Body of pancreas (tissue), 4 donors: ENCODE results near the gene TENM3.

ENCODE experiments used
- POLR2A ChIP-seq, 3 donors: fragments of 450-650 bp; IDR thresholded peaks; one replicate each; pipeline ENCODE4 v1.6.1; 2016; ENCODE audit warnings: antibody characterized with exemption in 3 of 3, mild to moderate bottlenecking in 2 of 3
- TF ChIP-seq, protein P1 (sequence below), 7 experiments: fragments of 450-650 bp in 4 of 7; fragments of 200-600 bp in 3 of 7; sonication (generic) in 3 of 7; IDR thresholded peaks; one replicate each; pipeline ENCODE4 v1.5.1; 2016 to 2019; ENCODE audit warnings: antibody characterized with exemption in 7 of 7

DNA sequence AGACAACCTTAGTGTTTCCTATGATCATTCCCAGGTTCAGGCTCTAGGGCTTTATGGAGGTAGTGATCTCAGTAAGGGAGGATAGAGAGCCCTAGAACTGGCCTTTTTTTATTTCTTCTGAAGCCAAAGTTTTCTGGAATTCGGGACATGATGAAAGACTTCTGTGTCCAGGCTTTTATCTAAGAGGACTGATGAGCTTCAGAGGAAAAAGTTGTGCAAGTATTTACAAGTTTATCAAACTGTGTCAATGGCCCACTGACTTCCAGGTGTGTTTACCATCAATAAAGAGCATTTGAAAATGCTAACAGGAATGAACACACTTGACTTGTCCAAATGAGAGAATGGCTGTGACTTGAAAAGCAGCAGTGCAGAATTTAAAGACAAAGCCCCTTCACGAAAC lies 419.3 kb downstream of the TENM3 start:
- TF ChIP-seq, protein P1, sequence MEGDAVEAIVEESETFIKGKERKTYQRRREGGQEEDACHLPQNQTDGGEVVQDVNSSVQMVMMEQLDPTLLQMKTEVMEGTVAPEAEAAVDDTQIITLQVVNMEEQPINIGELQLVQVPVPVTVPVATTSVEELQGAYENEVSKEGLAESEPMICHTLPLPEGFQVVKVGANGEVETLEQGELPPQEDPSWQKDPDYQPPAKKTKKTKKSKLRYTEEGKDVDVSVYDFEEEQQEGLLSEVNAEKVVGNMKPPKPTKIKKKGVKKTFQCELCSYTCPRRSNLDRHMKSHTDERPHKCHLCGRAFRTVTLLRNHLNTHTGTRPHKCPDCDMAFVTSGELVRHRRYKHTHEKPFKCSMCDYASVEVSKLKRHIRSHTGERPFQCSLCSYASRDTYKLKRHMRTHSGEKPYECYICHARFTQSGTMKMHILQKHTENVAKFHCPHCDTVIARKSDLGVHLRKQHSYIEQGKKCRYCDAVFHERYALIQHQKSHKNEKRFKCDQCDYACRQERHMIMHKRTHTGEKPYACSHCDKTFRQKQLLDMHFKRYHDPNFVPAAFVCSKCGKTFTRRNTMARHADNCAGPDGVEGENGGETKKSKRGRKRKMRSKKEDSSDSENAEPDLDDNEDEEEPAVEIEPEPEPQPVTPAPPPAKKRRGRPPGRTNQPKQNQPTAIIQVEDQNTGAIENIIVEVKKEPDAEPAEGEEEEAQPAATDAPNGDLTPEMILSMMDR (IDR thresholded peaks at IDR 0.05): no peak
- TF ChIP-seq POLR2A (IDR thresholded peaks at IDR 0.05): no peak
